GM12878 (cell line): ENCODE measurements around the gene CLDN14. TPM values are rescaled to one million over a fixed set of nuclear protein-coding genes. Genes with fewer than 3 reads are reported as not detected.
A peak's percentile ranks its signal among the peaks of the same experiment; 100 is the strongest.

Source experiments
- CEBPZ ChIP-seq: fragments of 150-350 bp; IDR thresholded peaks from 2 replicates; pipeline ENCODE4 v1.6.1; 2016; ENCODE audit warnings: low read depth, low read length
- polyA plus RNA-seq, 11 experiments: library from polyadenylated mRNA; depleted of rRNA in 4 of 11; unstranded in 6 of 11; stranded (reverse) in 5 of 11; fragments of >200 nt; fragmentation: Nextera tagmentation in 4 of 11; fragmentation: Illumina TruSeq in 1 of 11; extraction: Ambion mirVana in 4 of 11; extraction: Trizol in 1 of 11; gene quantifications; 1 replicate in 1 of 11; 2 replicates in 10 of 11; pipeline versions ENCODE4 v1.2.1 to v1.2.3, GENCODE V29; 2011 to 2016; ENCODE audit warnings: inconsistent platforms in 2 of 11, missing spikeins in 2 of 11, low read depth in 1 of 11
- total RNA-seq, 4 experiments: library from RNA; depleted of rRNA in 3 of 4; stranded (reverse); fragments of >200 nt in 3 of 4; fragmentation: Illumina TruSeq in 1 of 4; extraction: Trizol in 1 of 4; gene quantifications; 2 replicates each; pipeline versions ENCODE4 v1.2.1 to v1.2.3, GENCODE V29; 2013 to 2021
- TF ChIP-seq, protein P1 (sequence below): fragments of 450-650 bp; IDR thresholded peaks from 2 replicates; pipeline ENCODE4 v1.6.1; 2017; ENCODE audit warnings: mild to moderate bottlenecking, moderate library complexity

CLDN14 gene
- total and polyA plus RNA-seq, 10 of the 15 experiments (the other 5 are each of a cell fraction or from before 2014, with no cell fraction given) = 0.90 to 19.4 (median 6.6) TPM

GRCh38 chr21:36507397-36508018, 27.6 kb upstream of the CLDN14 start (continued):
- TF ChIP-seq CEBPZ = no peak
- TF ChIP-seq, protein P1, sequence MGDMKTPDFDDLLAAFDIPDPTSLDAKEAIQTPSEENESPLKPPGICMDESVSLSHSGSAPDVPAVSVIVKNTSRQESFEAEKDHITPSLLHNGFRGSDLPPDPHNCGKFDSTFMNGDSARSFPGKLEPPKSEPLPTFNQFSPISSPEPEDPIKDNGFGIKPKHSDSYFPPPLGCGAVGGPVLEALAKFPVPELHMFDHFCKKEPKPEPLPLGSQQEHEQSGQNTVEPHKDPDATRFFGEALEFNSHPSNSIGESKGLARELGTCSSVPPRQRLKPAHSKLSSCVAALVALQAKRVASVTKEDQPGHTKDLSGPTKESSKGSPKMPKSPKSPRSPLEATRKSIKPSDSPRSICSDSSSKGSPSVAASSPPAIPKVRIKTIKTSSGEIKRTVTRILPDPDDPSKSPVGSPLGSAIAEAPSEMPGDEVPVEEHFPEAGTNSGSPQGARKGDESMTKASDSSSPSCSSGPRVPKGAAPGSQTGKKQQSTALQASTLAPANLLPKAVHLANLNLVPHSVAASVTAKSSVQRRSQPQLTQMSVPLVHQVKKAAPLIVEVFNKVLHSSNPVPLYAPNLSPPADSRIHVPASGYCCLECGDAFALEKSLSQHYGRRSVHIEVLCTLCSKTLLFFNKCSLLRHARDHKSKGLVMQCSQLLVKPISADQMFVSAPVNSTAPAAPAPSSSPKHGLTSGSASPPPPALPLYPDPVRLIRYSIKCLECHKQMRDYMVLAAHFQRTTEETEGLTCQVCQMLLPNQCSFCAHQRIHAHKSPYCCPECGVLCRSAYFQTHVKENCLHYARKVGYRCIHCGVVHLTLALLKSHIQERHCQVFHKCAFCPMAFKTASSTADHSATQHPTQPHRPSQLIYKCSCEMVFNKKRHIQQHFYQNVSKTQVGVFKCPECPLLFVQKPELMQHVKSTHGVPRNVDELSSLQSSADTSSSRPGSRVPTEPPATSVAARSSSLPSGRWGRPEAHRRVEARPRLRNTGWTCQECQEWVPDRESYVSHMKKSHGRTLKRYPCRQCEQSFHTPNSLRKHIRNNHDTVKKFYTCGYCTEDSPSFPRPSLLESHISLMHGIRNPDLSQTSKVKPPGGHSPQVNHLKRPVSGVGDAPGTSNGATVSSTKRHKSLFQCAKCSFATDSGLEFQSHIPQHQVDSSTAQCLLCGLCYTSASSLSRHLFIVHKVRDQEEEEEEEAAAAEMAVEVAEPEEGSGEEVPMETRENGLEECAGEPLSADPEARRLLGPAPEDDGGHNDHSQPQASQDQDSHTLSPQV = 0 out of 2 replicates have a peak, but pooled peaks have one; percentile 7
